Neural cell (in vitro differentiated cells): Measurements from ENCODE around the gene GPR146. TPM values are rescaled to one million over a fixed set of nuclear protein-coding genes. Genes with fewer than 3 reads are reported as not detected.

Experiments used
- H2AFZ ChIP-seq: fragments of 200-600, 300-800 bp; sonication (generic), shearing (Covaris generic); 2 replicates; pipeline ENCODE4 v1.6.0; 2014; ENCODE audit warnings: low read depth, mild to moderate bottlenecking, antibody characterized with exemption, low read length, moderate library complexity
- H3F3A ChIP-seq: fragments of 200-600 bp; shearing (Covaris generic); 2 replicates; pipeline ENCODE4 v1.6.1; 2016; ENCODE audit warnings: mild to moderate bottlenecking, moderate library complexity, mixed read lengths, antibody characterized with exemption, low read length; ENCODE audit not compliant: insufficient read depth, poor library complexity, severe bottlenecking
- H3K27ac ChIP-seq: fragments of 200-600, 300-800 bp; sonication (generic), shearing (Covaris generic); 2 replicates; pipeline ENCODE4 v1.5.1; 2014; ENCODE audit warnings: mild to moderate bottlenecking, low read length, moderate library complexity
- H3K27me3 ChIP-seq: fragments of 300-800, 200-600 bp; sonication (generic), shearing (Covaris generic); 2 replicates; pipeline ENCODE4 v1.6.0; 2014; ENCODE audit warnings: mild to moderate bottlenecking, low read depth, low read length, moderate library complexity; ENCODE audit not compliant: insufficient read depth
- H3K36me3 ChIP-seq: fragments of 300-800, 200-600 bp; sonication (generic), shearing (Covaris generic); 2 replicates; pipeline ENCODE4 v1.5.1; 2014; ENCODE audit warnings: mild to moderate bottlenecking, antibody characterized with exemption, low read length, moderate library complexity; ENCODE audit not compliant: insufficient read depth
- H3K4me2 ChIP-seq: fragments of 300-800, 200-600 bp; sonication (generic), shearing (Covaris generic); 2 replicates; pipeline ENCODE4 v1.6.0; 2014; ENCODE audit warnings: mild to moderate bottlenecking, low read length
- H3K4me3 ChIP-seq: fragments of 300-800, 200-600 bp; sonication (generic), shearing (Covaris generic); 2 replicates; pipeline ENCODE4 v1.5.1; 2014; ENCODE audit warnings: mild to moderate bottlenecking, low read length, moderate library complexity
- H3K79me2 ChIP-seq: fragments of 200-600 bp; shearing (Covaris generic); replicated peaks from 2 replicates; pipeline ENCODE4 v1.6.0; 2014; ENCODE audit warnings: mild to moderate bottlenecking, low read length, moderate library complexity; ENCODE audit not compliant: insufficient read depth
- H3K9ac ChIP-seq: fragments of 300-800, 200-600 bp; sonication (generic), shearing (Covaris generic); 2 replicates; pipeline ENCODE4 v1.6.1; 2016; ENCODE audit warnings: mild to moderate bottlenecking, low read length, mixed read lengths
- H3K9me2 ChIP-seq: fragments of 200-600 bp; shearing (Covaris generic); 2 replicates; pipeline ENCODE4 v1.6.1; 2016; ENCODE audit warnings: mild to moderate bottlenecking, low read length, mixed read lengths; ENCODE audit not compliant: insufficient read depth
- H3K9me3 ChIP-seq: fragments of 200-600, 300-800 bp; sonication (generic), shearing (Covaris generic); 2 replicates; pipeline ENCODE4 v1.6.1; 2016; ENCODE audit warnings: mild to moderate bottlenecking, mixed run types, low read length, moderate library complexity, mixed read lengths
- H4K20me1 ChIP-seq: fragments of 200-600 bp; shearing (Covaris generic); 2 replicates; pipeline ENCODE4 v1.6.1; 2016; ENCODE audit warnings: mild to moderate bottlenecking, mixed run types; ENCODE audit not compliant: insufficient read depth
- EP300 ChIP-seq: fragments of 450-650 bp; conservative IDR thresholded peaks from 2 replicates; pipeline ENCODE4 v1.6.1; 2014; ENCODE audit warnings: antibody characterized with exemption, mild to moderate bottlenecking, moderate library complexity; ENCODE audit not compliant: poor library complexity, severe bottlenecking
- EZH2 ChIP-seq: fragments of 200-600, 300-800 bp; shearing (Covaris generic), sonication (generic); IDR thresholded peaks from 2 replicates; pipeline ENCODE4 v1.6.1; 2014; ENCODE audit warnings: antibody characterized with exemption, low read length, borderline replicate concordance, mild to moderate bottlenecking; ENCODE audit not compliant: insufficient read depth, poor library complexity, severe bottlenecking
- MXI1 ChIP-seq: fragments of 450-650 bp; conservative IDR thresholded peaks from 2 replicates; pipeline ENCODE4 v1.6.1; 2014; ENCODE audit warnings: antibody characterized with exemption, mild to moderate bottlenecking; ENCODE audit not compliant: poor library complexity, severe bottlenecking
- POLR2AphosphoS5 ChIP-seq: IDR thresholded peaks from 2 replicates; pipeline ENCODE4 v1.6.1; 2012
- RAD21 ChIP-seq: fragments of 450-650 bp; conservative IDR thresholded peaks from 2 replicates; pipeline ENCODE4 v1.6.1; 2014; ENCODE audit warnings: antibody characterized with exemption, mild to moderate bottlenecking, moderate library complexity
- REST ChIP-seq: IDR thresholded peaks from 2 replicates; pipeline ENCODE4 v1.6.1; 2012; ENCODE audit warnings: borderline replicate concordance
- SMC3 ChIP-seq: fragments of 450-650 bp; conservative IDR thresholded peaks from 2 replicates; pipeline ENCODE4 v1.6.1; 2014; ENCODE audit warnings: antibody characterized with exemption, mild to moderate bottlenecking, moderate library complexity; ENCODE audit not compliant: poor library complexity
- TAF1 ChIP-seq: IDR thresholded peaks from 2 replicates; pipeline ENCODE4 v1.6.1; 2012; ENCODE audit warnings: low read depth
- polyA plus RNA-seq: library from polyadenylated mRNA; depleted of rRNA; stranded (reverse); fragments of >200 nt; gene quantifications from 2 replicates; pipeline ENCODE4 v1.2.3, GENCODE V29; 2014
- TF ChIP-seq, protein P1 (sequence below): fragments of 450-650 bp; IDR thresholded peaks from 2 replicates; pipeline ENCODE4 v1.5.1; 2014; ENCODE audit warnings: antibody characterized with exemption, mild to moderate bottlenecking, moderate library complexity; ENCODE audit not compliant: poor library complexity, severe bottlenecking

Gene GPR146
- polyA plus RNA-seq, 1 donor from 2014 or later = not detected

- no peaks in the 10 kb centered on the region for H4K20me1 ChIP-seq
- H3K4me2 ChIP-seq = no peak overlapping the region
- no peak overlapping the region for H3K27ac ChIP-seq
- no peaks in the 10 kb centered on the region for H3F3A ChIP-seq
- H3K36me3 ChIP-seq = no peaks in the 10 kb centered on the region
- no peak for TF ChIP-seq MXI1
- TF ChIP-seq EZH2 = no peak
- no peak for TF ChIP-seq TAF1
- no peak for TF ChIP-seq POLR2AphosphoS5
- H3K27me3 ChIP-seq = no peaks in the 10 kb centered on the region
- H3K9me3 ChIP-seq = no peaks in the 10 kb centered on the region
- no peak overlapping the region for H2AFZ ChIP-seq
- no peak overlapping the region for H3K4me3 ChIP-seq
- no peak overlapping the region for H3K9ac ChIP-seq
- H3K9me2 ChIP-seq = no peaks in the 10 kb centered on the region
- H3K79me2 ChIP-seq = peaks cover 18% of the 10 kb centered on the region
Observed at GRCh38 chr7:1031716-1032455, 12.5 kb upstream of the GPR146 start.

DNA sequence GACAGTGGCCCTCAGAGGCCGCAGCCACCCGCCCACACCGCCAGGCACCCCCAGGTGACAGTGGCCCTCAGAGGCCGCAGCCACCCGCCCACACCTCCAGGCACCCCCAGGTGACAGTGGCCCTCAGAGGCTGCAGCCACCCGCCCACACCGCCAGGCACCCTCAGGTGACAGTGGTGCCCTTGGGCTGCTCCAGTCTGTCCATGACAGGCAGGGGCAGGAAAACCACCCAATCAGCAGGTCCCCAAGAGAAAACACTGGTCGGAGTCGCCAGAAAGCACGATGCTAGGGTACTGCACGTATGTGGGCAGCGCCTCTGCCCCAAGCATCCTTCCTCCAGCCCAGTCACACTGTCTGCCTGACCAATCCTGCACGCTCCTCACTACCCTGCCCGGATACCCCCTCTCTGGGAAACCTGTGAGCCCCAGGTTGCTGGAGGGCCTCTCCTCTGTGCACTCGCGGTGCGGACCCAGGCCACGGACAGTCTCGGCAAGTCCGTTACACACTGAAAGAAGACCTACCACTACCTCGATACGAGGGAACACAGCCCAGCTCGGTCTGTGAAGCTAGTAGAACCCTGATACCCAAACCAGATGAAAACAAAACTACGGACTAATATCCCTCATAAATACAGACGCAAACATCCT is 11.7 kb upstream of the GPR146 start:
- no peaks in the 10 kb centered on the region for H3K36me3 ChIP-seq
- H3K27me3 ChIP-seq = no peaks in the 10 kb centered on the region
- no peaks in the 10 kb centered on the region for H4K20me1 ChIP-seq
- no peak overlapping the region for H3K27ac ChIP-seq
- no peaks in the 10 kb centered on the region for H3K9me2 ChIP-seq
- no peaks in the 10 kb centered on the region for H3K9me3 ChIP-seq
- H3K9ac ChIP-seq = no peak overlapping the region
- TF ChIP-seq EZH2 (no peak), MXI1 (no peak), RAD21 (no peak), EP300 (no peak), SMC3 (no peak), POLR2AphosphoS5 (no peak), REST (no peak), TAF1 (no peak)
- TF ChIP-seq, protein P1, sequence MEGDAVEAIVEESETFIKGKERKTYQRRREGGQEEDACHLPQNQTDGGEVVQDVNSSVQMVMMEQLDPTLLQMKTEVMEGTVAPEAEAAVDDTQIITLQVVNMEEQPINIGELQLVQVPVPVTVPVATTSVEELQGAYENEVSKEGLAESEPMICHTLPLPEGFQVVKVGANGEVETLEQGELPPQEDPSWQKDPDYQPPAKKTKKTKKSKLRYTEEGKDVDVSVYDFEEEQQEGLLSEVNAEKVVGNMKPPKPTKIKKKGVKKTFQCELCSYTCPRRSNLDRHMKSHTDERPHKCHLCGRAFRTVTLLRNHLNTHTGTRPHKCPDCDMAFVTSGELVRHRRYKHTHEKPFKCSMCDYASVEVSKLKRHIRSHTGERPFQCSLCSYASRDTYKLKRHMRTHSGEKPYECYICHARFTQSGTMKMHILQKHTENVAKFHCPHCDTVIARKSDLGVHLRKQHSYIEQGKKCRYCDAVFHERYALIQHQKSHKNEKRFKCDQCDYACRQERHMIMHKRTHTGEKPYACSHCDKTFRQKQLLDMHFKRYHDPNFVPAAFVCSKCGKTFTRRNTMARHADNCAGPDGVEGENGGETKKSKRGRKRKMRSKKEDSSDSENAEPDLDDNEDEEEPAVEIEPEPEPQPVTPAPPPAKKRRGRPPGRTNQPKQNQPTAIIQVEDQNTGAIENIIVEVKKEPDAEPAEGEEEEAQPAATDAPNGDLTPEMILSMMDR = no peak
- H2AFZ ChIP-seq = no peak overlapping the region
- no peak overlapping the region for H3K4me3 ChIP-seq
- H3K79me2 ChIP-seq = peaks cover 11% of the 10 kb centered on the region
- H3F3A ChIP-seq = no peaks in the 10 kb centered on the region
- no peak overlapping the region for H3K4me2 ChIP-seq
